Activated T-cell treated with anti-CD3 and anti-CD28 coated beads, Interleukin-2, amount 50 U/mL, for 1 hour (primary cell): ENCODE results near the gene SLA2.
A peak's percentile ranks its signal among the peaks of the same experiment; 100 is the strongest.
"Not testable (repeated sequence)": the region's sequence is repeated elsewhere in the genome, so short reads cannot be mapped to it uniquely, and the experiment has no call there.

ENCODE experiments used
- DNase-seq: peaks from one replicate; pipeline ENCODE4 v3.0.0-alpha.2; 2020

The SLA2 gene

DNA sequence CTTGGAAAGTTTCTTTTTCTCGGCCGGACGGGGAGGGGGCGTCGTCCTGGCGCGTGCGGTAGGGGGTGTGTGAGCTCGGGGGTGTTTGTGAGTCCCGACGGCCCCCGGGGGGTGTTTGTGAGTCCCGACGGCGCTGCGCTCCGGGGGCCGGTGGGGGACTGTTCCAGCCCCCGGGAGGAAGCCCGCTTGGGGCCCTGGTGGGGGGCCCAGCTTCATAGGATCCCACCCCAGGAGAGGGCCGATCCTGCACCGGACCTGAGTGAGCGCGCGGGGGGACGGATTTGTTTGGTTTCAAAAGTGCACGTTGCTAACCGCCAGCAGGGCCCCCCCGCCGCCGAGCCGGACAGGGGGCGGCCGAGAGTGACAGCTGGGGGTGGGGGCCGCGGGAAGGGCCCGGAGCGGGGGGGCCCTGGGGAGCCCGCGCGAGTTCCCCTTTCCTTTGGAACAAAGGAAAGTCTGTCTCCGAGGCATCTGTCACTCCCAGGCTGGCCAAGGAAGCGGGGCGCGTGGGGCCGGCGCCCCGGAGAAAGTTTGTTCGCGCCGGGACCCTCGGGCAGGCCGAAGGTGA, 72.1 kb downstream of the SLA2 start:
- DNase-seq: no peak

DNA sequence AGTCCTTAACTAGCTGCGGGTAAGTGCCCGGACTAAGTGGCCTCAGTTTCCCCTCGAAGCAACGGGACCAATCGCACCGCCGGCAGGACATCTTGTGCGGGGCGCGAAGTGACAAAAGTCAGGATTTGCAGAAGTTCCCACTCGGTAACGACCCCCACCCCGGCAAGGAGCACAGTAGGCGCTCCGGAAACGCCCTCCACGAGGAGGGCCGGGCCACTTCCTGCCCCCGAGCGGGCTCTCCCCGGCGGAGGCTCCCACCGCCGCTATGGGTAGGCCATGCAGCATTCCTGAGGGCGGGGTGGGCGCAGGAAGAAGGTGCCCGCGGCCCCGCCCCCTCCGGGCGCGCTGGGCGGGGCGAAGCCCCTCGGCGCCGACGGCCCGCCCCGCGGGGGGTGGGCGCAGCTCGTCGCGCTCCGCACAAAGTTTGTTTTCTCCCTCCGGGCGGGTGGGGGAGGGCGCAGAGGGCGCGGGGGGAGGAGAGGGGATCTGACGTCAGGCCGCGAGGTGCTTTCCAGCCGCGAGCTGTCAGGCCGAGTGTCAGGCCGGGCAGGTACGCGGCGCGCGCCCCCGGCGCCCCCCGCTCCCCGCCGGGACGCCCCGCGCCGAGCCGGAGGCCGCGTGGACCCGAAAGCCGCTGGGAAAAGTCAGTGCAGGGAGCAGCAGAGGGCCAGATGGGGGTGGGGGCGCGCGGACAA, 72.7 kb downstream of the SLA2 start, which contains the start of gene TGIF2:
Gene TGIF2 (plus strand): TSS at position 495 of the 695 bp plus-strand sequence. CDS start 5,178 bp downstream, outside the sequence.
- peak; percentile 94 for DNase-seq

DNA sequence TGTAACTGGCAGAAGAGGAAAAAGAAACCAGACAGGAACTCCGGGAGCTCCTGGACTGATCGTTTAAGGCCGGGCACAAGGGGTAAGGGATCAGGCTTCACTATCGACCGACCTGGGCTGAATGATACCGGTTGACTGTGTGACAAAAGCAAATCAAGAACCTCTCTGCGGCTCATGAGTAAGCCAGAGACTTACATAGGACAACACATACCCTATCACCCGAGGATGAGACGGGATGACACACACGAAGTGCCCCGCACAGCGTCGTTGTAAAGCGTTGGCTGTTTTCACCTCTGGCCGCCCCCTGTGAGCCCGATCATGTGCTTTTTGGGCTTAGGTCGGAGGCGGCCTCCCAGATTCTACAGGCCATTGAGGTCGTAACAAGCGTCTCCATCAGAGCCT, 73.3 kb downstream of the SLA2 start:
- no peak for DNase-seq

DNA sequence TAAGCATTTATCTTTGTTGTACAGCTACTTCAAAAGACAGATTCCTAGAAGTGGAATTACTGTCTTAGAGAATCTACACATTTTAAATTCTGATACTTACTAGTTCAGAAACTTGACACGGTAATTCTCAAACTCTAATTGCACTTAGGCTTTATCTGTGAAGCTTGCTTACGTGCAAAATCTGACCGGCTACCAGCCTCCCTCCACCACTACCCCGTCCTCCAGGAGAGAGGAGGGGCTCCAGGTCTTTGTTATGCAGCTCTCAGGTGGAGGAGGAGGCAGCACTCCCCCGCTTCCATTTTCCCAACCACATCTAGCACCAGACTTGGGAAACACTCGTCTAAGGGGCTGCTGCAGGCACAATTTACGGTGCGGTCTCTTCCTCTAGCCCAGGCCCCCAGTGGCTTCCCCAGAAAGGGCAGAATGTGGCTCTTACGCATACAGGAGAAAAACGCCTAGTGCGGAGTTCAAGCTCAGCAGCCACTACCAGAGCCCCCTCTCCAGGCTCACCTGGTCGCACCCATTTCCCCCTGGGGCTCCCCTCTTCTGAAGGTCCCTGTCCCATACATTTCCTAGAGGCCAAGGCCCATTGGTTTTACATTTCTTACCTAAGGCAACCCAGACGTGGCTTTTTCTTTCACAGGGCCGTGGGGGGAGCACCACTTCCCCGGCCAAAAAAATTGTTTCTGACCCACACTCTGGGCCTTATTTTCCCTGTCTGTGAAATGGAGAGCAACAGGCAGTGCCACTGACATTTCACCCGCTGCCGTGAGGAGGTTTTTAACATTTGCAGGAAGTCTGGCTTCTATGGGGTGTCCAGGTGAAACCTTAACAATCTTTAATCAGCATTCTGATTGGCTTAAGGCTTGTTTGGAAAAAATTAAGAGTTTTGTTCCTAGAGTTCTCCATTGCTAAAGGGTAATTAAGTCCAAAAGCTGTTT, 74.2 kb downstream of the SLA2 start:
- no peak for DNase-seq

DNA sequence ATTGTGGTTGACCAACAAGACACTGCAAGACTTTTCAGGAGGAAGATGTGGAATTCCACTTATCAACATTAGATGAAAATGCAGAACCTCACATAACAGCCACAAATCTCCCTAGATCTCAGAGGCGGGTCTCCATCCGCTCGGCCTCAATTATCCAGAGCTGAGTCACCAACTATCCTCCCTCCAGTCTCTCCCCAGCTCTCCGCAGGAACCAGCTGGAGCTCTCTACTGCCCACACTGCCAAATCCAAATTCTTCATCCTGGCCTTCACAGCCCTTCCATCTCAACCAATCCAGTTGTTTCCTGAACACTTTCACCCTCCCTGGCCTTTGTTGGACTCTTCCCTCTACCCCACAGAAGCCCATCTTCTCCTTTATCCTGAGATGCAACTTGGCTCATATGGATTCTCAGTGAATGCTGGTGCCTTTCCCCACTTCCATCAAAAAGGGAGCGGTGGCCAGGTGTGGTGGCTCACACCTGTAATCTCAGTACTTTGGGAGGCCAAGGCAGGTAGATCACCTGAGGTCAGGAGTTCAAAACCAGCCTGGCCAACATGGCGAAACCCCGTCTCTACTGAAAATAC, 76.1 kb downstream of the SLA2 start:
- DNase-seq: no peak

DNA sequence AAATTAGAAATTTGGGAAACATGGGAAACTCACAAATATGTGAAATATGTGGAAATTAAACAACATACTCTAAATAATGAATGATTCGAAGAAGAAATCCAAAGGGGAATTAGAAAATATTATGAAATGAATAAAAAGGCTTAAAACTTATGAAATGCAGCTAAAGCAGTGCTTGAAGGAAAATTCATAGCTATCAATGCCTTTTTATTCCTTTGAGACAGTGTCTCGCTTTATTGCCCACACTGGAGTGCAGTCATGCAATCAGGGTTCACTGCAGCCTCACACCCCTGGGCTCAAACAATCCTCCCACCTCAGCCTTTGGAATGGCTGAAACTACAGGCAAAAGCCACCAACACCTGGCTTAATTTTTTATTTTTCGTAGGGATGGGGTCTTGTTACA, 80.5 kb downstream of the SLA2 start:
- no peak for DNase-seq

DNA sequence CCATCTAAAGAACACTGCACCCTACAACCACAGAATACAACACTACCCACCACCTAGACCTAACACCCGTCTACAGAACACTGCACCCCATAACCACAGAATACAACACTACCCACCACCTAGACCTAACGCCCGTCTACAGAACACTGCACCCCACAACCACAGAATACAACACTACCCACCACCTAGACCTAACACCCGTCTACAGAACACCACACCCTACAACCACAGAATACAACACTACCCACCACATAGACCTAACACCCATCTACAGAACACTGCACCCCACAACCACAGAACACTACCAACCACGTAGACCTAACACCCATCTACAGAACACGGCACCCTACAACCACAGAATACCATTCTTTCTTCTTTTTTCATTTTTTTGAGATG, 81.3 kb downstream of the SLA2 start:
- not testable (repeated sequence) for DNase-seq

DNA sequence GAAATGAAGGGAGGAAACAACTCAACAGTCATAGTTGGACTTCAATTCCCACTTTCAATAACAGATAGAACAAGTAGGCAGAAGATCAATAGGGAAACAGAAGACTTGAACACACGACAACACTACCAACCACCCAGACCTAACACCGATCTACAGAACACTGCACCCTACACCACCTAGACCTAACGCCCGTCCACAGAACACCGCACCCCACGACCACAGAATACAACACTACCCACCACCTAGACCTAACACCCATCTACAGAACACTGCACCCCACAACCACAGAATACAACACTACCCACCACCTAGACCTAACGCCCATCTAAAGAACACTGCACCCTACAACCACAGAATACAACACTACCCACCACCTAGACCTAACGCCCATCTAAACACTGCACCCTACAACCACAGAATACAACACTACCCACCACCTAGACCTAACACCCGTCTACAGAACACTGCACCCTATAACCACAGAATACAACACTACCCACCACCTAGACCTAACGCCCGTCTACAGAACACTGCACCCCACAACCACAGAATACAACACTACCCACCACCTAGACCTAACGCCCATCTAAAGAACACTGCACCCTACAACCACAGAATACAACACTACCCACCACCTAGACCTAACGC, 81.8 kb downstream of the SLA2 start:
- not testable (repeated sequence) for DNase-seq

DNA sequence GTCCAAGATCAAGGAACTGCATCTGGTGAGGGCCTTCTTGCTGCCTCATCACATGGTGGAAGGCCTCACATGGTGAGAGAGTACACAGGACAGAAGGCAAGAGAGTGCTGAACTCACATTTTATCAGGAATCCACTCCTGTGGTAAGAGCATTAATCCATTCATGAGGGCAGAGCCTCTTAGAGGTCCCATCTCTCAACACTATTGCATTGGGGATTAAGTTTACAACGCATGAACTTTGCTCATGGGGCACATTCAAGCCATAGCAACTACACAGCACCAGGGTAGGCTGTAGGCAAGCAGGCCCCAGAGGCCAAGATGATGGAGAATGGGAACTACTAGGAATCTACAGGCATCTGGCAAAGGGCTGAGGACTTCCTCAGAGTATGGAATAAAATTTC, 82.6 kb downstream of the SLA2 start:
- no peak for DNase-seq

DNA sequence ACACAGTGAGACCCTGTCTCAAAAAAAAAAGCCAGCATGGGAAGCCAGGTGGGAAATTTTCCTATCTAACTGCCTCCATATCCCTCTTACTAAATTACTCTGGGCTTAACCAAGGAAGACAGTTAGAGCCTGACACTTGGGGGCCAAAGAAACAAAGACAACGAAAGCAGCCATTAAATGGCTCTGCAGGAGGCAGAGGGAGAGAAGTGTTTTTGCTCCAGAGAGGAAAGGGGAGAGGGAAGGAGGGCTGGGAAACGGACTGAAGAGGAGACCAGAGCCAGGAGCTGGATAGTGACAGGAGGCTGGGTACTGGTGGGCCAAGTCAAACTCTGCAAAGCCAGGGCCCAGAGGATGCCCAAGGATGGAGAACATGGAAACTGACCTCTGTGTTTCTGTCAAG, 83.3 kb downstream of the SLA2 start:
- DNase-seq: no peak
